GM23338 (cell line): ENCODE measurements around the gene TMEM163. TPM values are rescaled to one million over a fixed set of nuclear protein-coding genes. Genes with fewer than 3 reads are reported as not detected.

Source experiments
- ATAC-seq: fragments of 200-7000 bp; cut with Tn5 transposase; 3 replicates; pipeline ENCODE4 v1.9.1; 2020
- DNase-seq: peaks from one replicate; pipeline ENCODE4 v3.0.0-alpha.2; 2015; ENCODE audit warnings: low spot score
- H2AFZ ChIP-seq: fragments of 200-600 bp; sonication (generic); 2 replicates; pipeline ENCODE4 v1.8.0; 2016; ENCODE audit warnings: antibody characterized with exemption, mild to moderate bottlenecking, moderate library complexity
- H3F3A ChIP-seq: fragments of 200-600 bp; sonication (generic); replicated peaks from 2 replicates; pipeline ENCODE4 v1.8.0; 2017; ENCODE audit warnings: antibody characterized with exemption, mixed run types, low read depth
- H3K27ac ChIP-seq: fragments of 200-600 bp; sonication (generic); 2 replicates; pipeline ENCODE4 v1.6.1; 2016; ENCODE audit warnings: low read depth
- H3K27me3 ChIP-seq: fragments of 200-600 bp; sonication (generic); 2 replicates; pipeline ENCODE4 v1.8.0; 2016; ENCODE audit warnings: mild to moderate bottlenecking, mixed run types, moderate library complexity; ENCODE audit not compliant: insufficient read depth
- H3K36me3 ChIP-seq: fragments of 200-600 bp; sonication (generic); 2 replicates; pipeline ENCODE4 v1.8.0; 2016; ENCODE audit warnings: mild to moderate bottlenecking; ENCODE audit not compliant: insufficient read depth
- H3K4me1 ChIP-seq: fragments of 200-600 bp; sonication (generic); 2 replicates; pipeline ENCODE4 v1.8.0; 2016; ENCODE audit warnings: mild to moderate bottlenecking, moderate library complexity; ENCODE audit not compliant: insufficient read depth
- H3K4me2 ChIP-seq: fragments of 200-600 bp; sonication (generic); 2 replicates; pipeline ENCODE4 v1.7.1; 2017; ENCODE audit warnings: mixed run types
- H3K4me3 ChIP-seq: fragments of 200-600 bp; sonication (generic); 2 replicates; pipeline ENCODE4 v1.6.1; 2016; ENCODE audit warnings: mixed run types
- H3K79me2 ChIP-seq: fragments of 200-600 bp; sonication (generic); replicated peaks from 2 replicates; pipeline ENCODE4 v1.8.0; 2017; ENCODE audit warnings: mild to moderate bottlenecking; ENCODE audit not compliant: insufficient read depth
- H3K9me2 ChIP-seq: fragments of 200-600 bp; sonication (generic); 2 replicates; pipeline ENCODE4 v1.8.0; 2017; ENCODE audit not compliant: insufficient read depth
- H4K20me1 ChIP-seq: fragments of 200-600 bp; sonication (generic); replicated peaks from 2 replicates; pipeline ENCODE4 v1.8.0; 2017; ENCODE audit warnings: mild to moderate bottlenecking; ENCODE audit not compliant: insufficient read depth
- H3K27ac Mint-ChIP-seq: 2 replicates; pipeline ENCODE4 v1.8.0; 2020; ENCODE audit warnings: inconsistent platforms, mild to moderate bottlenecking, moderate library complexity, mixed read lengths
- H3K27me3 Mint-ChIP-seq: 3 replicates; pipeline ENCODE4 v1.8.0; 2022; ENCODE audit warnings: low read depth, mild to moderate bottlenecking, moderate library complexity, mixed read lengths, inconsistent platforms; ENCODE audit not compliant: insufficient read depth, poor library complexity
- H3K36me3 Mint-ChIP-seq: 3 replicates; pipeline ENCODE4 v1.8.0; 2021; ENCODE audit warnings: low read depth, mild to moderate bottlenecking, inconsistent platforms, moderate library complexity, mixed read lengths
- H3K4me1 Mint-ChIP-seq: 3 replicates; pipeline ENCODE4 v1.8.0; 2020; ENCODE audit warnings: mild to moderate bottlenecking, inconsistent platforms, mixed read lengths
- H3K4me3 Mint-ChIP-seq: 3 replicates; pipeline ENCODE4 v1.8.0; 2021; ENCODE audit warnings: moderate library complexity, mild to moderate bottlenecking, inconsistent platforms, mixed read lengths
- H3K9me3 Mint-ChIP-seq: 3 replicates; pipeline ENCODE4 v1.8.0; 2020; ENCODE audit warnings: moderate library complexity, mild to moderate bottlenecking, inconsistent platforms, mixed read lengths
- CREB1 ChIP-seq: fragments of 250-450 bp; sonication (Bioruptor Pico); IDR thresholded peaks from 2 replicates; pipeline ENCODE4 v1.5.0; 2020; ENCODE audit warnings: low read depth, mild to moderate bottlenecking, moderate library complexity
- EZH2 ChIP-seq: fragments of 200-600 bp; sonication (generic); IDR thresholded peaks from one replicate; pipeline ENCODE4 v1.8.0; 2017; ENCODE audit warnings: antibody characterized with exemption, mild to moderate bottlenecking, low read depth; ENCODE audit not compliant: unreplicated experiment
- EZH2phosphoT487 ChIP-seq: fragments of 200-600 bp; sonication (generic); IDR thresholded peaks from one replicate; pipeline ENCODE4 v1.8.1; 2018; ENCODE audit warnings: antibody characterized with exemption; ENCODE audit not compliant: unreplicated experiment
- JUNB ChIP-seq: IDR thresholded peaks from one replicate; pipeline ENCODE4 v1.6.1; 2016; ENCODE audit warnings: antibody characterized with exemption; ENCODE audit not compliant: unreplicated experiment
- NANOG ChIP-seq: IDR thresholded peaks from 2 replicates; pipeline ENCODE4 v1.6.1; 2016; ENCODE audit warnings: antibody characterized with exemption, borderline replicate concordance
- POLR2AphosphoS5 ChIP-seq: IDR thresholded peaks from 2 replicates; pipeline ENCODE4 v1.6.1; 2016; ENCODE audit warnings: antibody characterized with exemption, low read depth
- STAT1 ChIP-seq: IDR thresholded peaks from one replicate; pipeline ENCODE4 v1.6.1; 2016; ENCODE audit warnings: antibody characterized with exemption; ENCODE audit not compliant: unreplicated experiment
- ZNF114 ChIP-seq: fragments of 250-450 bp; sonication (Bioruptor Pico); IDR thresholded peaks from 2 replicates; pipeline ENCODE4 v1.5.0; 2020; ENCODE audit warnings: mild to moderate bottlenecking, moderate library complexity
- ZNF331 ChIP-seq: fragments of 250-450 bp; sonication (Bioruptor Pico); IDR thresholded peaks from 2 replicates; pipeline ENCODE4 v1.5.0; 2020; ENCODE audit warnings: low read depth, mild to moderate bottlenecking, moderate library complexity
- polyA plus RNA-seq: library from polyadenylated mRNA; unstranded; fragments of >200 nt; fragmentation: Nextera tagmentation; extraction: Ambion mirVana; gene quantifications from 2 replicates; pipeline ENCODE4 v1.2.1, GENCODE V29; 2016
- total RNA-seq: library from RNA; depleted of rRNA; stranded (reverse); fragments of >200 nt; shearing (Covaris generic); gene quantifications from 2 replicates; pipeline ENCODE4 v1.2.3, GENCODE V29; 2014
- TF ChIP-seq, protein P1 (sequence below), 2 experiments: fragments of 200-600 bp in 1 of 2; sonication (generic) in 1 of 2; conservative IDR thresholded peaks; 2 replicates each; pipeline versions ENCODE4 v1.5.1 to v1.6.1; 2016 to 2017; ENCODE audit warnings: antibody characterized with exemption in 2 of 2, low read depth in 2 of 2, mild to moderate bottlenecking in 2 of 2, moderate library complexity in 1 of 2
- TF ChIP-seq, protein P2 (sequence below): IDR thresholded peaks from 2 replicates; pipeline ENCODE4 v1.6.1; 2016; ENCODE audit warnings: antibody characterized with exemption
- TF ChIP-seq, protein P3 (sequence below): fragments of 250-450 bp; sonication (Bioruptor Pico); IDR thresholded peaks from 2 replicates; pipeline ENCODE4 v1.5.0; 2020; ENCODE audit warnings: mild to moderate bottlenecking, moderate library complexity

The TMEM163 gene
- total and polyA plus RNA-seq, 2 experiments from 2014 or later, result 1.1 to 1.8 TPM

DNA sequence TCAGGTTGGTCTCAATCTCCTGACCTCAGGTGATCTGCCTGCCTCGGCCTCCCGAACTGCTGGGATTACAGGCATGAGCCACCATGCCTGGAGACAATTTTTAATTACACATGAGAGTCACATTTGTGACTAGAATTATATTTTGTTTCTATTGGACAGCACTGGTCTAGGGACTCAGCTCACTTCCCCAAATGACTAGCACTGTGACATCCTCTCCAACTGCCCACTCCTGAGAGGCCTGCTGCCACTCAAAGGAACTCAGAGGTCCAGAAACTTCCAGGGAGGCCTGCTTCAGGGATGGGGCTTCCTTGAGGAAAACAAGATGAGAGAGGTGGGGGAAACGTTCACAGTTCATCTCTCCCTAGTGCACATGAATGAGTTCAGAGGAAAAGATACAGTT is 29.5 kb downstream of the TMEM163 start:
- Histone ChIP-seq H3F3A (no peaks in the 10 kb centered on the region), H3K4me2 (no peak overlapping the region), H3K27ac (no peak overlapping the region), H3K4me1 (0 out of 2 replicates have a peak, but pooled peaks cover 7% of the 10 kb centered on the region), H3K36me3 (no peaks in the 10 kb centered on the region), H4K20me1 (no peaks in the 10 kb centered on the region), H2AFZ (no peak overlapping the region), H3K27me3 (no peaks in the 10 kb centered on the region), H3K4me3 (no peak overlapping the region), H3K79me2 (no peaks in the 10 kb centered on the region), H3K9me2 (0 out of 2 replicates have a peak, but pooled peaks cover 9% of the 10 kb centered on the region)
- TF ChIP-seq, protein P1, sequence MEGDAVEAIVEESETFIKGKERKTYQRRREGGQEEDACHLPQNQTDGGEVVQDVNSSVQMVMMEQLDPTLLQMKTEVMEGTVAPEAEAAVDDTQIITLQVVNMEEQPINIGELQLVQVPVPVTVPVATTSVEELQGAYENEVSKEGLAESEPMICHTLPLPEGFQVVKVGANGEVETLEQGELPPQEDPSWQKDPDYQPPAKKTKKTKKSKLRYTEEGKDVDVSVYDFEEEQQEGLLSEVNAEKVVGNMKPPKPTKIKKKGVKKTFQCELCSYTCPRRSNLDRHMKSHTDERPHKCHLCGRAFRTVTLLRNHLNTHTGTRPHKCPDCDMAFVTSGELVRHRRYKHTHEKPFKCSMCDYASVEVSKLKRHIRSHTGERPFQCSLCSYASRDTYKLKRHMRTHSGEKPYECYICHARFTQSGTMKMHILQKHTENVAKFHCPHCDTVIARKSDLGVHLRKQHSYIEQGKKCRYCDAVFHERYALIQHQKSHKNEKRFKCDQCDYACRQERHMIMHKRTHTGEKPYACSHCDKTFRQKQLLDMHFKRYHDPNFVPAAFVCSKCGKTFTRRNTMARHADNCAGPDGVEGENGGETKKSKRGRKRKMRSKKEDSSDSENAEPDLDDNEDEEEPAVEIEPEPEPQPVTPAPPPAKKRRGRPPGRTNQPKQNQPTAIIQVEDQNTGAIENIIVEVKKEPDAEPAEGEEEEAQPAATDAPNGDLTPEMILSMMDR (conservative IDR thresholded peaks at IDR 0.05; ENCODE audit: low read depth in 2 of 2), result no peak
- no peak for TF ChIP-seq EZH2
- no peak for TF ChIP-seq NANOG
- TF ChIP-seq EZH2phosphoT487, result no peak
- no peak for TF ChIP-seq STAT1
- TF ChIP-seq POLR2AphosphoS5, result no peak
- TF ChIP-seq JUNB, result no peak
- TF ChIP-seq, protein P2, sequence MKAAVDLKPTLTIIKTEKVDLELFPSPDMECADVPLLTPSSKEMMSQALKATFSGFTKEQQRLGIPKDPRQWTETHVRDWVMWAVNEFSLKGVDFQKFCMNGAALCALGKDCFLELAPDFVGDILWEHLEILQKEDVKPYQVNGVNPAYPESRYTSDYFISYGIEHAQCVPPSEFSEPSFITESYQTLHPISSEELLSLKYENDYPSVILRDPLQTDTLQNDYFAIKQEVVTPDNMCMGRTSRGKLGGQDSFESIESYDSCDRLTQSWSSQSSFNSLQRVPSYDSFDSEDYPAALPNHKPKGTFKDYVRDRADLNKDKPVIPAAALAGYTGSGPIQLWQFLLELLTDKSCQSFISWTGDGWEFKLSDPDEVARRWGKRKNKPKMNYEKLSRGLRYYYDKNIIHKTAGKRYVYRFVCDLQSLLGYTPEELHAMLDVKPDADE, result no peak
- TF ChIP-seq, protein P3, sequence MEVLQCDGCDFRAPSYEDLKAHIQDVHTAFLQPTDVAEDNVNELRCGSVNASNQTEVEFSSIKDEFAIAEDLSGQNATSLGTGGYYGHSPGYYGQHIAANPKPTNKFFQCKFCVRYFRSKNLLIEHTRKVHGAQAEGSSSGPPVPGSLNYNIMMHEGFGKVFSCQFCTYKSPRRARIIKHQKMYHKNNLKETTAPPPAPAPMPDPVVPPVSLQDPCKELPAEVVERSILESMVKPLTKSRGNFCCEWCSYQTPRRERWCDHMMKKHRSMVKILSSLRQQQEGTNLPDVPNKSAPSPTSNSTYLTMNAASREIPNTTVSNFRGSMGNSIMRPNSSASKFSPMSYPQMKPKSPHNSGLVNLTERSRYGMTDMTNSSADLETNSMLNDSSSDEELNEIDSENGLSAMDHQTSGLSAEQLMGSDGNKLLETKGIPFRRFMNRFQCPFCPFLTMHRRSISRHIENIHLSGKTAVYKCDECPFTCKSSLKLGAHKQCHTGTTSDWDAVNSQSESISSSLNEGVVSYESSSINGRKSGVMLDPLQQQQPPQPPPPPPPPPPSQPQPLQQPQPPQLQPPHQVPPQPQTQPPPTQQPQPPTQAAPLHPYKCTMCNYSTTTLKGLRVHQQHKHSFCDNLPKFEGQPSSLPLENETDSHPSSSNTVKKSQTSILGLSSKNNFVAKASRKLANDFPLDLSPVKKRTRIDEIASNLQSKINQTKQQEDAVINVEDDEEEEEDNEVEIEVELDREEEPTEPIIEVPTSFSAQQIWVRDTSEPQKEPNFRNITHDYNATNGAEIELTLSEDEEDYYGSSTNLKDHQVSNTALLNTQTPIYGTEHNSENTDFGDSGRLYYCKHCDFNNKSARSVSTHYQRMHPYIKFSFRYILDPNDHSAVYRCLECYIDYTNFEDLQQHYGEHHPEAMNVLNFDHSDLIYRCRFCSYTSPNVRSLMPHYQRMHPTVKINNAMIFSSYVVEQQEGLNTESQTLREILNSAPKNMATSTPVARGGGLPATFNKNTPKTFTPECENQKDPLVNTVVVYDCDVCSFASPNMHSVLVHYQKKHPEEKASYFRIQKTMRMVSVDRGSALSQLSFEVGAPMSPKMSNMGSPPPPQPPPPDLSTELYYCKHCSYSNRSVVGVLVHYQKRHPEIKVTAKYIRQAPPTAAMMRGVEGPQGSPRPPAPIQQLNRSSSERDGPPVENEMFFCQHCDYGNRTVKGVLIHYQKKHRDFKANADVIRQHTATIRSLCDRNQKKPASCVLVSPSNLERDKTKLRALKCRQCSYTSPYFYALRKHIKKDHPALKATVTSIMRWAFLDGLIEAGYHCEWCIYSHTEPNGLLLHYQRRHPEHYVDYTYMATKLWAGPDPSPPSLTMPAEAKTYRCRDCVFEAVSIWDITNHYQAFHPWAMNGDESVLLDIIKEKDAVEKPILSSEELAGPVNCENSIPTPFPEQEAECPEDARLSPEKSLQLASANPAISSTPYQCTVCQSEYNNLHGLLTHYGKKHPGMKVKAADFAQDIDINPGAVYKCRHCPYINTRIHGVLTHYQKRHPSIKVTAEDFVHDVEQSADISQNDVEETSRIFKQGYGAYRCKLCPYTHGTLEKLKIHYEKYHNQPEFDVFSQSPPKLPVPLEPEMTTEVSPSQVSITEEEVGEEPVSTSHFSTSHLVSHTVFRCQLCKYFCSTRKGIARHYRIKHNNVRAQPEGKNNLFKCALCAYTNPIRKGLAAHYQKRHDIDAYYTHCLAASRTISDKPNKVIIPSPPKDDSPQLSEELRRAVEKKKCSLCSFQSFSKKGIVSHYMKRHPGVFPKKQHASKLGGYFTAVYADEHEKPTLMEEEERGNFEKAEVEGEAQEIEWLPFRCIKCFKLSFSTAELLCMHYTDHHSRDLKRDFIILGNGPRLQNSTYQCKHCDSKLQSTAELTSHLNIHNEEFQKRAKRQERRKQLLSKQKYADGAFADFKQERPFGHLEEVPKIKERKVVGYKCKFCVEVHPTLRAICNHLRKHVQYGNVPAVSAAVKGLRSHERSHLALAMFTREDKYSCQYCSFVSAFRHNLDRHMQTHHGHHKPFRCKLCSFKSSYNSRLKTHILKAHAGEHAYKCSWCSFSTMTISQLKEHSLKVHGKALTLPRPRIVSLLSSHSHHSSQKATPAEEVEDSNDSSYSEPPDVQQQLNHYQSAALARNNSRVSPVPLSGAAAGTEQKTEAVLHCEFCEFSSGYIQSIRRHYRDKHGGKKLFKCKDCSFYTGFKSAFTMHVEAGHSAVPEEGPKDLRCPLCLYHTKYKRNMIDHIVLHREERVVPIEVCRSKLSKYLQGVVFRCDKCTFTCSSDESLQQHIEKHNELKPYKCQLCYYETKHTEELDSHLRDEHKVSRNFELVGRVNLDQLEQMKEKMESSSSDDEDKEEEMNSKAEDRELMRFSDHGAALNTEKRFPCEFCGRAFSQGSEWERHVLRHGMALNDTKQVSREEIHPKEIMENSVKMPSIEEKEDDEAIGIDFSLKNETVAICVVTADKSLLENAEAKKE (CRISPR knock-in tag), result no peak
- no peak for TF ChIP-seq ZNF114 (CRISPR knock-in tag)
- TF ChIP-seq CREB1 (CRISPR knock-in tag), result no peak
- no peak for TF ChIP-seq ZNF331
- no peaks in the 10 kb centered on the region; the same call in 1 of the 3 replicates for H3K4me1 Mint-ChIP-seq
- no peak for ATAC-seq
- H3K9me3 Mint-ChIP-seq, result no peaks in the 10 kb centered on the region
- no peaks in the 10 kb centered on the region for H3K27me3 Mint-ChIP-seq
- no peak overlapping the region for H3K27ac Mint-ChIP-seq
- no peaks in the 10 kb centered on the region for H3K36me3 Mint-ChIP-seq
- no peak for DNase-seq
- H3K4me3 Mint-ChIP-seq, result no peak overlapping the region
